ENCODE data around the gene BHLHE23.

BHLHE23 gene

DNA sequence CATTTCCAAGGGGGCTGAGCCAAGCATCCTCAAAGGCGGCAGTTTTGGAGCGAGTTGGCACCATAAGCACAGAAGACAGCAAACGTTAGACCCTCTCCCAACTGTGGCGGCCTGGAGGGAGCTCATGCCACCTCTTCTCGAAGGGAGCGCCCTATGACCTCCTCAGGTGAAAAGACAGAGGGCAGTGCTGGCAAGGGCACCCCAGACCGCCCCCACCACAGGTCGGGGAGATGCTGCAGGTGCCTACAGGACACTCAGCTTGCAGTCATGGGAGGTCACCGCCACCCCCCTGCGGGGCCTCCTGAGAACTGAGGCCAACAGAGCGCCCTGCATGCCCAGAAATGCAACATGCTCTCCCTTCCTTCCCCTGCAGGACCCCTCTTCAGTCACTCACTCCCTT lies 45.1 kb upstream of the BHLHE23 start:
- H3K36me3 ChIP-seq (ENCODE audit: insufficient read depth, low read length): peaks cover 24% of the 10 kb centered on the region

DNA sequence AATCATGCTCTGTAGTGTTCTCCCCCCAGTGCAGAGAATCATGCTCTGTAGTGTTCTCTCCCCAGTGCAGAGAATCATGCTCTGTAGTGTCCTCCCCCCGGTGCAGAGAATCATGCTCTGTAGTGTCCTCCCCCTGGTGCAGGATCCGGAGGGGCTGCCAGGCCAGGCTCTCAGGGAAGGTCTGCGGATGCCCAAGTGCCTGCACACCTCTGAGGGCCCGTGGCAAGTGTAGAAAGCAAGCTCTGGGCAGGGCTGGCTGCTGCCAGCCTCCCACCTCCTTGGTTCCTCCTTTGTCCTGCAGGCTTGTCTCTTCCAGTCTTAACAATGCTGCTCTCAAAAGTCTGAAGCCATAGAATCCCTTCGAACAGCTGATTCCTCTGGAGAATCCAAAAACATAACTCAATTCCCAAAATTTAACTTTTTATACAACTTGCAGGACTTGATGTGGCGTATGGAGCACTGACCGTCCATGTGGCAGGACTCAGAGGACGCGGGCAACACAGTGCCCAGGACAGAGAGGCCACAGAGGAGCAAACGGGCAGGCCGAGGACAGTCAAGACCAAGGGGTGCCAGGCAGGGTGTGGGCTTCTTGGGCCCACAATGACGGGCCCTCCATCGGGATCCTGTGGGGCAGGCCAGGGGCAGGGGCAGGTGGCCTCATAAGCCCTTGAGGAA lies 44.6 kb upstream of the BHLHE23 start:
- DNase-seq (no peak), ATAC-seq (ENCODE audit: insufficient read depth, low read depth) (no peak)
- H3K4me1 ChIP-seq (ENCODE audit: insufficient read depth, low read length): no peaks in the 10 kb centered on the region
- no peak overlapping the region for H3K4me3 ChIP-seq (ENCODE audit: low read depth in 1 of 2, low read length in 2 of 2)
- H3K79me2 ChIP-seq (ENCODE audit: insufficient read depth, low read length): no peaks in the 10 kb centered on the region; the same call in none of the 2 replicates
- no peaks in the 10 kb centered on the region for H3K27me3 ChIP-seq (ENCODE audit: insufficient read depth, low read length, poor library complexity)
- no peak overlapping the region for H2AFZ ChIP-seq (ENCODE audit: low read depth, low read length)
- H3K36me3 ChIP-seq (ENCODE audit: insufficient read depth, low read length): peaks cover 23% of the 10 kb centered on the region
- no peak overlapping the region for H3K4me2 ChIP-seq (ENCODE audit: insufficient read depth, low read length)
- no peak overlapping the region for H3K9ac ChIP-seq (ENCODE audit: low read depth, low read length)
- H3K9me3 ChIP-seq (ENCODE audit: insufficient read depth, low read length, severe bottlenecking): no peaks in the 10 kb centered on the region
- peaks cover 77% of the 10 kb centered on the region for H4K20me1 ChIP-seq (ENCODE audit: insufficient read depth, low read length)
- H3K27ac ChIP-seq (ENCODE audit: low read length): no peak overlapping the region
- TF ChIP-seq EZH2 (IDR thresholded peaks at IDR 0.05; ENCODE audit: borderline replicate concordance, low read depth, low read length, severe bottlenecking): no peak
- TF ChIP-seq, protein P1, sequence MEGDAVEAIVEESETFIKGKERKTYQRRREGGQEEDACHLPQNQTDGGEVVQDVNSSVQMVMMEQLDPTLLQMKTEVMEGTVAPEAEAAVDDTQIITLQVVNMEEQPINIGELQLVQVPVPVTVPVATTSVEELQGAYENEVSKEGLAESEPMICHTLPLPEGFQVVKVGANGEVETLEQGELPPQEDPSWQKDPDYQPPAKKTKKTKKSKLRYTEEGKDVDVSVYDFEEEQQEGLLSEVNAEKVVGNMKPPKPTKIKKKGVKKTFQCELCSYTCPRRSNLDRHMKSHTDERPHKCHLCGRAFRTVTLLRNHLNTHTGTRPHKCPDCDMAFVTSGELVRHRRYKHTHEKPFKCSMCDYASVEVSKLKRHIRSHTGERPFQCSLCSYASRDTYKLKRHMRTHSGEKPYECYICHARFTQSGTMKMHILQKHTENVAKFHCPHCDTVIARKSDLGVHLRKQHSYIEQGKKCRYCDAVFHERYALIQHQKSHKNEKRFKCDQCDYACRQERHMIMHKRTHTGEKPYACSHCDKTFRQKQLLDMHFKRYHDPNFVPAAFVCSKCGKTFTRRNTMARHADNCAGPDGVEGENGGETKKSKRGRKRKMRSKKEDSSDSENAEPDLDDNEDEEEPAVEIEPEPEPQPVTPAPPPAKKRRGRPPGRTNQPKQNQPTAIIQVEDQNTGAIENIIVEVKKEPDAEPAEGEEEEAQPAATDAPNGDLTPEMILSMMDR (IDR thresholded peaks at IDR 0.05; ENCODE audit: borderline replicate concordance, extremely low read depth, low read length, poor library complexity, severe bottlenecking): no peak

More for the DNA sequence above, 45.1 kb upstream of the BHLHE23 start:
- TF ChIP-seq EZH2 (IDR thresholded peaks at IDR 0.05; ENCODE audit: borderline replicate concordance, low read depth, low read length, severe bottlenecking): no peak
- TF ChIP-seq, protein P1 (IDR thresholded peaks at IDR 0.05; ENCODE audit: borderline replicate concordance, extremely low read depth, low read length, poor library complexity, severe bottlenecking): no peak
- Histone ChIP-seq H3K4me3 (ENCODE audit: low read depth in 1 of 2, low read length in 2 of 2) (no peak overlapping the region), H3K79me2 (ENCODE audit: insufficient read depth, low read length) (no peaks in the 10 kb centered on the region; the same call in none of the 2 replicates), H4K20me1 (ENCODE audit: insufficient read depth, low read length) (peaks cover 74% of the 10 kb centered on the region), H3K9me3 (ENCODE audit: insufficient read depth, low read length, severe bottlenecking) (no peaks in the 10 kb centered on the region), H3K9ac (ENCODE audit: low read depth, low read length) (no peak overlapping the region), H3K4me1 (ENCODE audit: insufficient read depth, low read length) (no peaks in the 10 kb centered on the region), H2AFZ (ENCODE audit: low read depth, low read length) (no peak overlapping the region), H3K27ac (ENCODE audit: low read length) (no peak overlapping the region), H3K27me3 (ENCODE audit: insufficient read depth, low read length, poor library complexity) (no peaks in the 10 kb centered on the region), H3K4me2 (ENCODE audit: insufficient read depth, low read length) (no peak overlapping the region)
- no peak for ATAC-seq (ENCODE audit: insufficient read depth, low read depth)
- no peak for DNase-seq

DNA sequence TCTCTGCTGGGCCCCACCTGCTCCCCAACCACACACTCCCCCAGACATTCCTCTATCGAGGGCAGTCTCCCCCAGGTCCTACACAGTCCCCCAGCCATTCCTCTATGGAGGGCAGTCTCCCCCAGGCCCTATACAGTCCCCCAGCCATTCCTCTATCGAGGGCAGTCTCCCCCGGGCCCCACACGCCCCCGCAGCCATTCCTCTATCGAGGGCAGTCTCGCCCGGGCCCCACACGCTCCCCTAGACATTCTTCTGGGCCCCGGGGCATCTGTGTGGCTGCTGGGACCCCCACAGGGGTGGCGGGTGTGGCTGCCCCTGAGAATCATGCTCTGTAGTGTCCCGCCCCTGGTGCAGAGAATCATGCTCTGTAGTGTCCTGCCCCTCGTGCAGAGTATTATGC lies 43.6 kb upstream of the BHLHE23 start:
- Histone ChIP-seq H4K20me1 (ENCODE audit: insufficient read depth, low read length) (peaks cover 76% of the 10 kb centered on the region), H3K27ac (ENCODE audit: low read length) (no peak overlapping the region), H3K4me3 (ENCODE audit: low read depth in 1 of 2, low read length in 2 of 2) (no peak overlapping the region), H3K79me2 (ENCODE audit: insufficient read depth, low read length) (no peaks in the 10 kb centered on the region; the same call in none of the 2 replicates), H3K27me3 (ENCODE audit: insufficient read depth, low read length, poor library complexity) (no peaks in the 10 kb centered on the region), H3K4me1 (ENCODE audit: insufficient read depth, low read length) (no peaks in the 10 kb centered on the region), H3K4me2 (ENCODE audit: insufficient read depth, low read length) (no peak overlapping the region), H2AFZ (ENCODE audit: low read depth, low read length) (no peak overlapping the region), H3K9ac (ENCODE audit: low read depth, low read length) (no peak overlapping the region), H3K9me3 (ENCODE audit: insufficient read depth, low read length, severe bottlenecking) (no peaks in the 10 kb centered on the region), H3K36me3 (ENCODE audit: insufficient read depth, low read length) (peaks cover 23% of the 10 kb centered on the region)
- DNase-seq: no peak
- no peak for ATAC-seq (ENCODE audit: insufficient read depth, low read depth)
- TF ChIP-seq EZH2 (IDR thresholded peaks at IDR 0.05; ENCODE audit: borderline replicate concordance, low read depth, low read length, severe bottlenecking): no peak
- TF ChIP-seq, protein P1 (IDR thresholded peaks at IDR 0.05; ENCODE audit: borderline replicate concordance, extremely low read depth, low read length, poor library complexity, severe bottlenecking): no peak
